Lower leg skin (tissue), 4 donors: Measurements from ENCODE around the gene DYRK1A. TPM values are rescaled to one million over a fixed set of nuclear protein-coding genes. Genes with fewer than 3 reads are reported as not detected.

Experiments used
- DNase-seq, 2 donors: peaks; one replicate each; pipeline ENCODE4 v3.0.0-alpha.2; 2019; ENCODE audit warnings: low spot score in 2 of 2
- H3K4me3 ChIP-seq: fragments of 200-600 bp; sonication (generic); 2 replicates; pipeline ENCODE4 v1.5.1; 2017; ENCODE audit warnings: mild to moderate bottlenecking, low read depth; ENCODE audit not compliant: poor library complexity, severe bottlenecking
- CTCF ChIP-seq, 3 donors: fragments of 450-650 bp; IDR thresholded peaks; one replicate each; pipeline ENCODE4 v1.5.1; 2016; ENCODE audit warnings: antibody characterized with exemption in 3 of 3, mild to moderate bottlenecking in 3 of 3, moderate library complexity in 2 of 3
- POLR2A ChIP-seq, 2 donors: fragments of 450-650 bp; IDR thresholded peaks; one replicate each; pipeline ENCODE4 v1.6.1; 2016 to 2017; ENCODE audit warnings: antibody characterized with exemption in 2 of 2, mild to moderate bottlenecking in 1 of 2, moderate library complexity in 1 of 2
- WGBS, 2 donors: methylation state at CpG; one replicate each; pipeline ENCODE4 v1.1.5; 2018; 5-methylcytosine and 5-hydroxymethylcytosine counted together
- intact Hi-C: fragments of 100-400 bp; cut with DNase I; formaldehyde crosslinking; loops from one replicate; pipeline ENCODE4 v1.15.0; 2023; ENCODE audit warnings: low total_unique reads
- total RNA-seq, 4 donors: library from RNA; depleted of rRNA; stranded (reverse); fragments of >200 nt; gene quantifications; one replicate each; pipeline ENCODE4 v1.1.0, GENCODE V29; 2016

DYRK1A gene
- total RNA-seq, 4 donors from 2014 or later = 60.2 to 97.8 (median 79.8) TPM

DNA sequence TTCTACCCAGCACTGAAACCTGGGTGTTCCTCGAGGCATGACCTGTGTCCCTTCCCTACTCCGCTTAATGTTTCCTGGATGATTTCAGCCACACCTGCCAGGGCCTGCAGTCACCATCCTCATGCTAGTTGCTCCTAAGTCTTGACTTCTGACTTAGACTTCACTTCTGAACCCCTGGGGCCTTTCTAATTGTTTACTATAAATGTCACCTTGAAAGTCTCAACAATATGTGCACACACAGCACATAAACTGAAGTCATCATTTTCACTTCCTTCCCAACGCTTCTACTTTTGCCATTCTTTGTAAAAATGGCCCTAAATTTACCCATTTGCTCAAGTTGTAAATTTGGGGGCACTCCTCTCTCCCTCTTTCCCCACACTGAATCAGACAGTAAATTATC is 141.1 kb downstream of the DYRK1A start:
- 86 to 87% methylated on average over 3 of the region's 3 CpGs for WGBS, 2 donors
- intact Hi-C loops = no loop called here
- TF ChIP-seq CTCF (IDR thresholded peaks at IDR 0.05) (no peak), POLR2A (IDR thresholded peaks at IDR 0.05) (no peak)

GRCh38 chr21:37508341-37508740 is 141.8 kb downstream of the DYRK1A start:
- TF ChIP-seq POLR2A (IDR thresholded peaks at IDR 0.05) (no peak), CTCF (IDR thresholded peaks at IDR 0.05) (no peak)
- H3K4me3 ChIP-seq = no peak overlapping the region
- intact Hi-C loops = no loop called here
- no peak for DNase-seq
- 80 to 89% methylated on average over 10 of the region's 10 CpGs for WGBS, 2 donors

More for the DNA sequence above, 141.1 kb downstream of the DYRK1A start:
- DNase-seq = no peak
- no peak overlapping the region for H3K4me3 ChIP-seq

DNA sequence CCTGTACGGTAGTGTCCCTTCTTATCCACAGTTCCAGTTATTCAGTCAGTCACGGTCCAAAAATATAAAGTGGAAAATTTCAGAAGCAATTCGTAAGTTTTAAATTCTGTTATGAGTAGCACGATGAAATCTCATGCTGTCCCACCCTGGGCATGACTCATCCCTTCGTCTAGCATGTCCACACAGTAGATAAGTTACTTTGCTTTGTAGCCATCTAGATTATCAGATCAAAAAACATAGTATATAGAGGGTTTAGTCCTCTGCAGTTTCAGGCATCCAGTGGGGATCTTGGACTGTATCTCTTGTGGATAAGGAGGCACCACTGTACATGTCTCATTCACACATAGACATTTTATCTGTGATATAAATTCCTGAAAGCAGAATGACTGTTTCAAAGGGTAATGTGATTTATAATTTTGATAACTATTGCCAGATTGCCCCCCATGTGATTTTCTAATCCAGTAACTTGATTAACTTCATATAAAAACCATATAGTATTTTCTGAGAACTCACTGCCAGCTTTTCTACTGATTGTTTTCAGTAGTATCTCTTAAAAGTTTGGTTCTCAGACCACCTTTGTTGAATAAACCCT is 143.3 kb downstream of the DYRK1A start:
- no peak for DNase-seq
- intact Hi-C loops = no loop called here
- no peak overlapping the region for H3K4me3 ChIP-seq
- TF ChIP-seq CTCF (IDR thresholded peaks at IDR 0.05) (no peak), POLR2A (IDR thresholded peaks at IDR 0.05) (no peak)
- WGBS, 2 donors = 60 to 65% methylated on average over 5 of the region's 5 CpGs

- intact Hi-C loops = no loop called here
- 97 to 99% methylated on average over 5 of the region's 5 CpGs for WGBS, 2 donors
- DNase-seq = no peak
Observed at GRCh38 chr21:37511848-37512247, 145.3 kb downstream of the DYRK1A start.

GRCh38 chr21:37513383-37513782 is 146.8 kb downstream of the DYRK1A start:
- TF ChIP-seq CTCF (IDR thresholded peaks at IDR 0.05) (no peak), POLR2A (IDR thresholded peaks at IDR 0.05) (no peak)
- H3K4me3 ChIP-seq = no peak overlapping the region
- no peak for DNase-seq
- whole genome bisulfite sequencing, 2 donors = 88 to 98% methylated on average over 3 of the region's 3 CpGs
- intact Hi-C loops = no loop called here

More at GRCh38 chr21:37511848-37512247, 145.3 kb downstream of the DYRK1A start:
- TF ChIP-seq POLR2A (IDR thresholded peaks at IDR 0.05) (no peak), CTCF (IDR thresholded peaks at IDR 0.05) (no peak)
- H3K4me3 ChIP-seq = no peak overlapping the region
